GM21576 (cell line): Measurements from ENCODE around the gene ULK1.

Experiments used
- ATAC-seq: cut with Tn5 transposase; IDR thresholded peaks from one replicate; pipeline ENCODE4 v1.9.1; 2021; ENCODE audit warnings: mild to moderate bottlenecking, moderate library complexity; ENCODE audit not compliant: unreplicated experiment

The ULK1 gene

GRCh38 chr12:131962069-131962468 is 67.6 kb downstream of the ULK1 start:
- no peak for ATAC-seq

DNA sequence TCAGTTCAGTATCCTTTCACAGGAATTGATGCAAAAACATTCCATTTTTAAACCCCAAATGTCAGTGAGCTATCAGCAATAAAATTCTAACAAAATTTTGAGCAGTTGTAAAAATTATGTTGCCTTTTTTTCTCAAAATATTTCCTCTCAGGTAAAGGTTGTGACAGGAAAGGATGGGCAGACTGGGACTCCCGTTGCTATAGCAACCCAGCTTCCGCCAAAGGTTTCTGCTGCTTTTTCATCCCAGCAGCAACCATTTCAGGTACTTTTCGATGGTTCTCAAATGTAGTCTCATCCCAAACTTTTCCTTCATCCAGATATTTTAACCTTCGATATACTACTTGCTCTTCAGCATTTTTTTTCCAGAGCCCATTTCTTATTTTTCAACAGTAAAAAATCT is 69.0 kb downstream of the ULK1 start:
- ATAC-seq, result no peak

DNA sequence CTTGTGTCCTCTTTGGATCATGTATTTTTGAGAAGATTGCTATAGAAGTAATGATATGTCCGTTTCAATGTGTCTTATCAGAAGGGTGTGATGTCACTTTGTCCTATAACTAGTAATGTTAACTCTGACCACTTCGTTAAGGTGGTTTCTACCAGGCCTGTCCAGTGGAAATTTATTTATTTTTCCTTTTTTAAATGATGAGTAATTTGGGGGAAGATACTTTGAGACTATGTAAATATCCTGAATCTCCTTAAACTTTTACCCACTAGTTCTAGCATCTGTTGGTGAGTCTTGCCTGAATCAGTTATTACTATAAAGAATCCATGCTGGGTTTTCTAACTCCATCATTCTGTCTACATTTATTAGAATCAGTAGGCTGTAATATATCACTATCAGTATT is 70.7 kb downstream of the ULK1 start:
- no peak for ATAC-seq

DNA sequence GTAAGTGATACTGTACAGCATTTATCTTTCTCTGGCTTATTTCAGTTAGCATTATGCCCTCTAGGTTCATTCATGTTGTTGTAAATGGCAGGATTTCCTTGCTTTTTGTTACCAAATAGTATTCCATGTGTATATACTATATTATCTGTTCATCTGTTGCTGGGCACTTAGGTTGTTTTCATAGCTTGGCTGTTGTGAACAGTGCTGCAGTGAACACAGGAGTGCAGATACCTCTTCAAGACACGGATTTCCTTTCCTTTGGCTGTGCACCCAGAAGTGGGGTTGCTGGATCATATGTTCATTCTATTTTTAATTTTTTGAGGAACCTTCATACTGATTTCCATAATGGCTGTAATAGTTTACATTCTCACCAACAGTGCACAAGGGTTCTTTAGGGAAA is 76.8 kb downstream of the ULK1 start:
- ATAC-seq, result no peak
